ENCODE measurements around the gene FLOT2.
"Not testable (repeated sequence)": the region's sequence is repeated elsewhere in the genome, so short reads cannot be mapped to it uniquely, and the experiment has no call there.

Gene FLOT2

DNA sequence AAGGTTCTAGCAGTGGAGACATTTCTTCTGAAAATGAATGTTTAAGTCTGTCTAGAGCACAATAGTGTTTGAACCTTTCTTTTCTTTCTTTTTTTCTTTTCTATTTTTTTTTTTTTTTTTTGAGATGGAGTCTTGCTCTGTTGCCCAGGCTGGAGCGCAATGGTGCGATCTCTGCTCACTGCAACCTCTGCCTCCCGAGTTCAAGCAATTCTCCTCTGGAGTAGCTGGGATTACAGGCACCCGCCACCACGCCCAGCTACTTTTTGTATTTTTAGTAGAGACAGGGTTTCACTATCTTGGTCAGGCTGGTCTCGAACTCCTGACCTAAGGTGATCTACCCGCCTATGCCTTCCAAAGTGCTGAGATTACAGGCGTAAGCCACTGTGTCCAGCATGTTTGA, 37.0 kb upstream of the FLOT2 start:
- peaks cover 12% of the 10 kb centered on the region for H3K4me1 ChIP-seq (ENCODE audit: control insufficient read depth, insufficient read depth, low read length)
- not testable (repeated sequence) for H3K4me3 ChIP-seq (ENCODE audit: low read depth, low read length); H3K9ac ChIP-seq (ENCODE audit: low read depth, low read length); H3K27me3 ChIP-seq (ENCODE audit: control insufficient read depth, insufficient read depth, low read length); H3K9me3 ChIP-seq (ENCODE audit: control insufficient read depth, insufficient read depth, low read length); H3K36me3 ChIP-seq (ENCODE audit: control insufficient read depth, insufficient read depth, low read length)

GRCh38 chr17:28929787-28930186, 32.3 kb upstream of the FLOT2 start:
- H3K27me3 ChIP-seq (ENCODE audit: control insufficient read depth, insufficient read depth, low read length): no peaks in the 10 kb centered on the region
- no peaks in the 10 kb centered on the region for H3K4me1 ChIP-seq (ENCODE audit: control insufficient read depth, insufficient read depth, low read length)
- no peak overlapping the region for H3K9ac ChIP-seq (ENCODE audit: low read depth, low read length)
- H3K4me3 ChIP-seq (ENCODE audit: low read depth, low read length): no peak overlapping the region
- no peaks in the 10 kb centered on the region for H3K9me3 ChIP-seq (ENCODE audit: control insufficient read depth, insufficient read depth, low read length)
- H3K36me3 ChIP-seq (ENCODE audit: control insufficient read depth, insufficient read depth, low read length): peaks cover 14% of the 10 kb centered on the region

- H3K4me1 ChIP-seq (ENCODE audit: control insufficient read depth, insufficient read depth, low read length): no peaks in the 10 kb centered on the region
- peaks cover 20% of the 10 kb centered on the region for H3K36me3 ChIP-seq (ENCODE audit: control insufficient read depth, insufficient read depth, low read length)
- no peak overlapping the region for H3K9ac ChIP-seq (ENCODE audit: low read depth, low read length)
- no peaks in the 10 kb centered on the region for H3K9me3 ChIP-seq (ENCODE audit: control insufficient read depth, insufficient read depth, low read length)
- no peak overlapping the region for H3K4me3 ChIP-seq (ENCODE audit: low read depth, low read length)
- no peaks in the 10 kb centered on the region for H3K27me3 ChIP-seq (ENCODE audit: control insufficient read depth, insufficient read depth, low read length)
Measured at GRCh38 chr17:28928061-28928460, 30.5 kb upstream of the FLOT2 start.

DNA sequence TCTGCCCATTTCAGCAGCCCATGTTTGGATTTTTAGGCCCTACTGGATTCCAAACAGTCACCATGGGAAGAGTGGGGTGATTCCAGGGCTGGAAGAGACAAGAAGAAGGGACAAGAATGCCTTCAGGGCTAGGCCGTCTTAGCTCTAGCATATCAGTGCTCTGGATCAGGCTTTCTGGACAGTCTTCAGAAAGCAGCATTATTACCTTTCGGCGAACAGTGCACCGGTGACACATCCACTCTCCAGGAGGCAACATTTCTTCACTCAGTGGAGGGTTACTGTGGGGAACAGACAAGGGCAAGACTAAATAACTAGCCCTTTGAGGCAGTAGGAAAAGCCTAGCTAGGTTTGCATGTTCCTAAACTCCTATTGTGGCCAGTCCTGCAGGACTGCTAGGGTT, 29.3 kb upstream of the FLOT2 start:
- Histone ChIP-seq H3K4me1 (ENCODE audit: control insufficient read depth, insufficient read depth, low read length) (no peaks in the 10 kb centered on the region), H3K9ac (ENCODE audit: low read depth, low read length) (no peak overlapping the region), H3K4me3 (ENCODE audit: low read depth, low read length) (no peak overlapping the region), H3K36me3 (ENCODE audit: control insufficient read depth, insufficient read depth, low read length) (peaks cover 16% of the 10 kb centered on the region), H3K9me3 (ENCODE audit: control insufficient read depth, insufficient read depth, low read length) (no peaks in the 10 kb centered on the region), H3K27me3 (ENCODE audit: control insufficient read depth, insufficient read depth, low read length) (no peaks in the 10 kb centered on the region)

- H3K36me3 ChIP-seq (ENCODE audit: control insufficient read depth, insufficient read depth, low read length): peaks cover 18% of the 10 kb centered on the region
- no peak overlapping the region for H3K4me3 ChIP-seq (ENCODE audit: low read depth, low read length)
- H3K27me3 ChIP-seq (ENCODE audit: control insufficient read depth, insufficient read depth, low read length): no peaks in the 10 kb centered on the region
- H3K9me3 ChIP-seq (ENCODE audit: control insufficient read depth, insufficient read depth, low read length): no peaks in the 10 kb centered on the region
- H3K9ac ChIP-seq (ENCODE audit: low read depth, low read length): no peak overlapping the region
- H3K4me1 ChIP-seq (ENCODE audit: control insufficient read depth, insufficient read depth, low read length): no peaks in the 10 kb centered on the region
Measured at GRCh38 chr17:28926366-28926765, 28.8 kb upstream of the FLOT2 start.

- Histone ChIP-seq H3K4me1 (ENCODE audit: control insufficient read depth, insufficient read depth, low read length) (no peaks in the 10 kb centered on the region), H3K9ac (ENCODE audit: low read depth, low read length) (no peak overlapping the region), H3K4me3 (ENCODE audit: low read depth, low read length) (no peak overlapping the region), H3K9me3 (ENCODE audit: control insufficient read depth, insufficient read depth, low read length) (no peaks in the 10 kb centered on the region), H3K27me3 (ENCODE audit: control insufficient read depth, insufficient read depth, low read length) (no peaks in the 10 kb centered on the region), H3K36me3 (ENCODE audit: control insufficient read depth, insufficient read depth, low read length) (peaks cover 22% of the 10 kb centered on the region)
Measured at GRCh38 chr17:28925912-28926365, 28.4 kb upstream of the FLOT2 start.

- peaks cover 55% of the 10 kb centered on the region for H3K36me3 ChIP-seq (ENCODE audit: control insufficient read depth, insufficient read depth, low read length)
- no peak overlapping the region for H3K4me3 ChIP-seq (ENCODE audit: low read depth, low read length)
- no peaks in the 10 kb centered on the region for H3K27me3 ChIP-seq (ENCODE audit: control insufficient read depth, insufficient read depth, low read length)
- no peak overlapping the region for H3K9ac ChIP-seq (ENCODE audit: low read depth, low read length)
- H3K4me1 ChIP-seq (ENCODE audit: control insufficient read depth, insufficient read depth, low read length): no peaks in the 10 kb centered on the region
- no peaks in the 10 kb centered on the region for H3K9me3 ChIP-seq (ENCODE audit: control insufficient read depth, insufficient read depth, low read length)
Measured at GRCh38 chr17:28920201-28920600, 22.7 kb upstream of the FLOT2 start.

DNA sequence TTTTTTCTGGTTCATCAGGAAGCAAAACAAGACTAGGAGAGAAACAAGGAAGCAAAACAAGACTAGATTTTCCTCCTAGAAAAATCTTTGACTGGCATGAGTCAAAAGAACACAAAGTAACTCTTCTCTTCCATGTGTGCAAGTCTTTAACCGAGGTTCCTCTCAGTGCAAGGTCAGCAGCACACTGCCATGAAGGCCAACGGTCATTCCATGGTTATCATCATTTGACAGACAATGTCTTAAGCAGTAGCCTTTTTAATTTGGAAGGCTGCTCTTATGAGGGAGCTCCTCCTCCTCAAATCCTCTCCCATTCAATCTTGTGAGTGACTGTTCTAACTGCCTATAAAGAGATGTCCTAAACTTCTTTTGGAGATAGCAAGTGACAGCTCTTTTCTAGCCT, 20.8 kb upstream of the FLOT2 start:
- H3K36me3 ChIP-seq (ENCODE audit: control insufficient read depth, insufficient read depth, low read length): peaks cover 60% of the 10 kb centered on the region
- H3K4me3 ChIP-seq (ENCODE audit: low read depth, low read length): no peak overlapping the region
- no peaks in the 10 kb centered on the region for H3K9me3 ChIP-seq (ENCODE audit: control insufficient read depth, insufficient read depth, low read length)
- no peak overlapping the region for H3K9ac ChIP-seq (ENCODE audit: low read depth, low read length)
- H3K27me3 ChIP-seq (ENCODE audit: control insufficient read depth, insufficient read depth, low read length): no peaks in the 10 kb centered on the region
- no peaks in the 10 kb centered on the region for H3K4me1 ChIP-seq (ENCODE audit: control insufficient read depth, insufficient read depth, low read length)

DNA sequence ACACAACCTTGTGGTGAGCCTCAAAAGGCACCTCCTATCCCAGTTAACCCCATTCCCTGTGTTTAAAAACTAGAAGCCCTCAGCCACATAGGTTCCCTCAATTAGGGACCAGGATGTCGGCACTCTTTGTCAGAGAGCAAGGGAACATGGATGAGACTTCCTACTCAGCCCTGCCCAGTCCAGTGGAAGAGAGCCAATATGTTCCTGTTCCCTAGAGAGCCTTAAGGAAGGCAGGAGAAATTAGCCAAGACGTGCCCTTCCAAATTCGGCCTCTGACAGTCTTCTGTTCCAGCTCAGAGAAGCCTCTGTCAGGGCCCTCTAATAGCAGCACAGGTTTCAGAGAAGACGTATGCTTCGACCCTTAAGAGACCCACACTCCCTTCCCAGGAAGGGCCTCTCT, 19.9 kb upstream of the FLOT2 start:
- Histone ChIP-seq H3K9ac (ENCODE audit: low read depth, low read length) (no peak overlapping the region), H3K36me3 (ENCODE audit: control insufficient read depth, insufficient read depth, low read length) (peaks cover 68% of the 10 kb centered on the region), H3K27me3 (ENCODE audit: control insufficient read depth, insufficient read depth, low read length) (no peaks in the 10 kb centered on the region), H3K4me3 (ENCODE audit: low read depth, low read length) (no peak overlapping the region), H3K4me1 (ENCODE audit: control insufficient read depth, insufficient read depth, low read length) (no peaks in the 10 kb centered on the region), H3K9me3 (ENCODE audit: control insufficient read depth, insufficient read depth, low read length) (no peaks in the 10 kb centered on the region)

- Histone ChIP-seq H3K36me3 (ENCODE audit: control insufficient read depth, insufficient read depth, low read length) (peaks cover 72% of the 10 kb centered on the region), H3K4me1 (ENCODE audit: control insufficient read depth, insufficient read depth, low read length) (no peaks in the 10 kb centered on the region), H3K9me3 (ENCODE audit: control insufficient read depth, insufficient read depth, low read length) (no peaks in the 10 kb centered on the region), H3K4me3 (ENCODE audit: low read depth, low read length) (no peak overlapping the region), H3K27me3 (ENCODE audit: control insufficient read depth, insufficient read depth, low read length) (no peaks in the 10 kb centered on the region), H3K9ac (ENCODE audit: low read depth, low read length) (no peak overlapping the region)
Measured at GRCh38 chr17:28917029-28917428, 19.5 kb upstream of the FLOT2 start.

DNA sequence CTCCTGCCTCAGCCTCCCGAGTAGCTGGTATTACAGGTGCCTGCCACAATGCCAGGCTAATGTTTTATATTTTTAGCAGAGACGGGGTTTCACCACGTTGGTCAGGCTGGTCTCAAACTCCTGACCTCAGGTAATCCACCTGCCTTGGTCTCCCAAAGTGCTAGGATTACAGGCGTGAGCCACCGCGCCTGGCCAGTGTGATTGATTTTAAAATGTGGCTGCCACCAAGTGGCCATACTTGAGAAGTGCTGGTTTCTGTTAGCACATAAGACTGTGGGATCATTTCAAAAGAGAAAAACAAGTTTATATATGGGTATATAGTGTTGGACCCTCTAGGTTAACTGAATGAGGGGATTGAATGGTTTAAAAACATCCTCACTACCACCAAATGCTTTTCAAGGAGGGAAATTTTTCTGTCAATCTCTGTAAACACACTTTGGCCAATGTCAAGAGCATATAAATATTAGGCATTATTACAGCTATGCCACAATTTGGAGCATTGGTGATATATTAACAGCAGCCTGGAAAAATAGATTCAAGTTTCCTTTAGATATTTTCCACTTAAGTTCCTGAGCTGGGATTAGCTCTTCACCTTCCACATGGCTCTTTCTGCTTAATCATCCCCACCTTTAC, 18.9 kb upstream of the FLOT2 start:
- H3K4me3 ChIP-seq (ENCODE audit: low read depth, low read length): no peak overlapping the region
- H3K27me3 ChIP-seq (ENCODE audit: control insufficient read depth, insufficient read depth, low read length): no peaks in the 10 kb centered on the region
- H3K9me3 ChIP-seq (ENCODE audit: control insufficient read depth, insufficient read depth, low read length): no peaks in the 10 kb centered on the region
- peaks cover 78% of the 10 kb centered on the region for H3K36me3 ChIP-seq (ENCODE audit: control insufficient read depth, insufficient read depth, low read length)
- H3K9ac ChIP-seq (ENCODE audit: low read depth, low read length): no peak overlapping the region
- H3K4me1 ChIP-seq (ENCODE audit: control insufficient read depth, insufficient read depth, low read length): no peaks in the 10 kb centered on the region

- Histone ChIP-seq H3K4me1 (ENCODE audit: control insufficient read depth, insufficient read depth, low read length) (peaks cover 6% of the 10 kb centered on the region), H3K9ac (ENCODE audit: low read depth, low read length) (no peak overlapping the region), H3K36me3 (ENCODE audit: control insufficient read depth, insufficient read depth, low read length) (peaks cover 87% of the 10 kb centered on the region)
Measured at GRCh38 chr17:28912938-28913333, 15.4 kb upstream of the FLOT2 start.

More at GRCh38 chr17:28912938-28913333, 15.4 kb upstream of the FLOT2 start:
- Histone ChIP-seq H3K27me3 (ENCODE audit: control insufficient read depth, insufficient read depth, low read length) (no peaks in the 10 kb centered on the region), H3K9me3 (ENCODE audit: control insufficient read depth, insufficient read depth, low read length) (no peaks in the 10 kb centered on the region), H3K4me3 (ENCODE audit: low read depth, low read length) (no peak overlapping the region)

Measured in iPS-15b (cell line).